ENCODE measurements around the gene FAM13A.

FAM13A gene

DNA sequence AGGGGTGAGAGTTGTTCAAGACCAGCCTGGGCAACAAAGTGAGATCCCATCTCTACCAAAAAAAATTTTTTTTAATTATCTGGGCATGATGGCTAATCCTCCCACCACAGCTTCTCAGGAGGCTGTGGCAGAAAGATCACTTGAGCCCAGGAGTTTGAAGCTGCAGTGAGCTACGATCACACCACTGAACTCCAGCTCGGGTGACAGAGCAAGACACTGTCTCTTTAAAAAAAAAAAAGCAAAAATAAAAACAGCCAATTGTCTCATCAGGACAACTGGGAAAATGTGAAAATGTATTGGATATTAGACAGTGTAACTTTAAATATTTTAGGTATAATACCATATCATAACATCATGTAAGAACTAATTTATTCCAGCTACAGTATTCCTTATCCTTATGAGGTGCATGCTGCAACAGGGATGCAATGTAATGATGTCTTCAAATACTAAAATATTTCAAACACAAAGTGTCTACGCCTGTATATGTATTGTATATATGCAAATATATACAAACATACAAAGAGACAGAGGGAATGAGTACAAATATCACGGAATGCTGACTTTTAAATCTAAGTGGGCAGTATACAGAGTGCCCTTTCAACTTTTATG lies 17.2 kb downstream of the FAM13A start:
- no peaks in the 10 kb centered on the region for H3K9me3 ChIP-seq (replicated peaks; ENCODE audit: insufficient read depth, low read length)
- H3K27ac ChIP-seq (ENCODE audit: low read length), result no peak overlapping the region
- no peak overlapping the region for H3K4me3 ChIP-seq (ENCODE audit: low read length)
- H3K27me3 ChIP-seq (replicated peaks; ENCODE audit: insufficient read depth, low read length), result no peaks in the 10 kb centered on the region
- no peaks in the 10 kb centered on the region for H3K36me3 ChIP-seq (replicated peaks; ENCODE audit: insufficient read depth, low read length)
- no peak for DNase-seq
- no peak overlapping the region for H3K4me2 ChIP-seq (ENCODE audit: low read depth, low read length)
- no peaks in the 10 kb centered on the region for H3K79me2 ChIP-seq (ENCODE audit: low read length)
- no peak overlapping the region for H2AFZ ChIP-seq (ENCODE audit: low read length)
- no peaks in the 10 kb centered on the region for H3F3A ChIP-seq (ENCODE audit: insufficient read depth, low read length)
- H3K9ac ChIP-seq (ENCODE audit: low read length), result no peak overlapping the region
- TF ChIP-seq, protein P1, sequence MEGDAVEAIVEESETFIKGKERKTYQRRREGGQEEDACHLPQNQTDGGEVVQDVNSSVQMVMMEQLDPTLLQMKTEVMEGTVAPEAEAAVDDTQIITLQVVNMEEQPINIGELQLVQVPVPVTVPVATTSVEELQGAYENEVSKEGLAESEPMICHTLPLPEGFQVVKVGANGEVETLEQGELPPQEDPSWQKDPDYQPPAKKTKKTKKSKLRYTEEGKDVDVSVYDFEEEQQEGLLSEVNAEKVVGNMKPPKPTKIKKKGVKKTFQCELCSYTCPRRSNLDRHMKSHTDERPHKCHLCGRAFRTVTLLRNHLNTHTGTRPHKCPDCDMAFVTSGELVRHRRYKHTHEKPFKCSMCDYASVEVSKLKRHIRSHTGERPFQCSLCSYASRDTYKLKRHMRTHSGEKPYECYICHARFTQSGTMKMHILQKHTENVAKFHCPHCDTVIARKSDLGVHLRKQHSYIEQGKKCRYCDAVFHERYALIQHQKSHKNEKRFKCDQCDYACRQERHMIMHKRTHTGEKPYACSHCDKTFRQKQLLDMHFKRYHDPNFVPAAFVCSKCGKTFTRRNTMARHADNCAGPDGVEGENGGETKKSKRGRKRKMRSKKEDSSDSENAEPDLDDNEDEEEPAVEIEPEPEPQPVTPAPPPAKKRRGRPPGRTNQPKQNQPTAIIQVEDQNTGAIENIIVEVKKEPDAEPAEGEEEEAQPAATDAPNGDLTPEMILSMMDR (IDR thresholded peaks at IDR 0.05; ENCODE audit: low read length), result no peak
- no peak for TF ChIP-seq EZH2phosphoT487 (IDR thresholded peaks at IDR 0.05; ENCODE audit: low read length)
- TF ChIP-seq EZH2 (optimal IDR thresholded peaks at IDR 0.05; ENCODE audit: low read depth, low read length), result no peak
- H3K9me2 ChIP-seq (replicated peaks; ENCODE audit: insufficient read depth, low read length), result no peaks in the 10 kb centered on the region
- H3K4me1 ChIP-seq (ENCODE audit: low read length), result no peaks in the 10 kb centered on the region
- no peaks in the 10 kb centered on the region for H4K20me1 ChIP-seq (ENCODE audit: insufficient read depth, low read length)

GRCh38 chr4:89036535-89036934 lies 20.4 kb downstream of the FAM13A start:
- no peak overlapping the region for H3K4me2 ChIP-seq (ENCODE audit: low read depth, low read length)
- no peaks in the 10 kb centered on the region for H3K9me2 ChIP-seq (replicated peaks; ENCODE audit: insufficient read depth, low read length)
- no peaks in the 10 kb centered on the region for H3F3A ChIP-seq (ENCODE audit: insufficient read depth, low read length)
- no peak overlapping the region for H3K9ac ChIP-seq (ENCODE audit: low read length)
- no peak overlapping the region for H3K4me3 ChIP-seq (ENCODE audit: low read length)
- H3K9me3 ChIP-seq (replicated peaks; ENCODE audit: insufficient read depth, low read length), result no peaks in the 10 kb centered on the region
- H2AFZ ChIP-seq (ENCODE audit: low read length), result no peak overlapping the region
- no peaks in the 10 kb centered on the region for H3K4me1 ChIP-seq (ENCODE audit: low read length)
- no peaks in the 10 kb centered on the region for H3K27me3 ChIP-seq (replicated peaks; ENCODE audit: insufficient read depth, low read length)
- no peak overlapping the region for H3K27ac ChIP-seq (ENCODE audit: low read length)
- no peaks in the 10 kb centered on the region for H3K36me3 ChIP-seq (replicated peaks; ENCODE audit: insufficient read depth, low read length)
- H3K79me2 ChIP-seq (ENCODE audit: low read length), result no peaks in the 10 kb centered on the region
- no peaks in the 10 kb centered on the region for H4K20me1 ChIP-seq (ENCODE audit: insufficient read depth, low read length)
- TF ChIP-seq EZH2phosphoT487 (IDR thresholded peaks at IDR 0.05; ENCODE audit: low read length) (no peak), EZH2 (optimal IDR thresholded peaks at IDR 0.05; ENCODE audit: low read depth, low read length) (no peak)
- TF ChIP-seq, protein P1 (IDR thresholded peaks at IDR 0.05; ENCODE audit: low read length), result no peak
- DNase-seq, result no peak

- Histone ChIP-seq H3K4me3 (ENCODE audit: low read length) (no peak overlapping the region), H3K9me2 (replicated peaks; ENCODE audit: insufficient read depth, low read length) (no peaks in the 10 kb centered on the region), H3K36me3 (replicated peaks; ENCODE audit: insufficient read depth, low read length) (no peaks in the 10 kb centered on the region), H2AFZ (ENCODE audit: low read length) (no peak overlapping the region), H3K9ac (ENCODE audit: low read length) (no peak overlapping the region), H3F3A (ENCODE audit: insufficient read depth, low read length) (no peaks in the 10 kb centered on the region), H3K4me2 (ENCODE audit: low read depth, low read length) (no peak overlapping the region), H3K9me3 (replicated peaks; ENCODE audit: insufficient read depth, low read length) (no peaks in the 10 kb centered on the region), H3K27ac (ENCODE audit: low read length) (no peak overlapping the region), H4K20me1 (ENCODE audit: insufficient read depth, low read length) (no peaks in the 10 kb centered on the region), H3K27me3 (replicated peaks; ENCODE audit: insufficient read depth, low read length) (no peaks in the 10 kb centered on the region), H3K79me2 (ENCODE audit: low read length) (no peaks in the 10 kb centered on the region), H3K4me1 (ENCODE audit: low read length) (no peaks in the 10 kb centered on the region)
- no peak for DNase-seq
- TF ChIP-seq EZH2phosphoT487 (IDR thresholded peaks at IDR 0.05; ENCODE audit: low read length) (no peak), EZH2 (optimal IDR thresholded peaks at IDR 0.05; ENCODE audit: low read depth, low read length) (no peak)
- TF ChIP-seq, protein P1 (IDR thresholded peaks at IDR 0.05; ENCODE audit: low read length), result no peak
Observed at GRCh38 chr4:89031272-89031671, 25.7 kb downstream of the FAM13A start.

Measured in MM.1S (cell line).